ENCODE measurements around the gene ARGLU1. TPM values are rescaled to one million over a fixed set of nuclear protein-coding genes. Genes with fewer than 3 reads are reported as not detected.

Gene ARGLU1
- total RNA-seq, 2 donors from 2014 or later: 66.7 to 74.2 TPM

GRCh38 chr13:106569233-106570095 is 1.5 kb upstream of the ARGLU1 start:
- Mint-ChIP-seq H3K4me3 (peak overlapping the region; percentile 77), H3K4me1 (peaks cover 31% of the 10 kb centered on the region), H3K36me3 (ENCODE audit: low read depth) (peaks cover 37% of the 10 kb centered on the region), H3K27me3 (no peaks in the 10 kb centered on the region), H3K9me3 (no peaks in the 10 kb centered on the region), H3K27ac (no peak overlapping the region)
- ATAC-seq (replicated peaks): no peak

- Mint-ChIP-seq H3K36me3 (ENCODE audit: low read depth) (peaks cover 46% of the 10 kb centered on the region), H3K4me1 (peaks cover 41% of the 10 kb centered on the region), H3K4me3 (peak overlapping the region; percentile 77), H3K9me3 (no peaks in the 10 kb centered on the region), H3K27me3 (no peaks in the 10 kb centered on the region), H3K27ac (peak overlapping the region; percentile 90)
- ATAC-seq (replicated peaks): peak; percentile 30
Observed at GRCh38 chr13:106568299-106569003, 514 bp upstream of the ARGLU1 start.

- Mint-ChIP-seq H3K4me3 (peak overlapping the region; percentile 77), H3K4me1 (peaks cover 54% of the 10 kb centered on the region)
Observed at GRCh38 chr13:106566641-106567473, 1.1 kb downstream of the ARGLU1 start.

GRCh38 chr13:106565127-106565775 is 2.7 kb downstream of the ARGLU1 start:
- H3K27me3 Mint-ChIP-seq: no peaks in the 10 kb centered on the region
- H3K4me1 Mint-ChIP-seq: peaks cover 60% of the 10 kb centered on the region
- H3K36me3 Mint-ChIP-seq (ENCODE audit: low read depth): peaks cover 52% of the 10 kb centered on the region
- H3K27ac Mint-ChIP-seq: peak overlapping the region; percentile 90
- no peaks in the 10 kb centered on the region for H3K9me3 Mint-ChIP-seq
- peak overlapping the region; percentile 77 for H3K4me3 Mint-ChIP-seq
- ATAC-seq (replicated peaks): no peak

More at GRCh38 chr13:106566641-106567473, 1.1 kb downstream of the ARGLU1 start:
- Mint-ChIP-seq H3K36me3 (ENCODE audit: low read depth) (peaks cover 46% of the 10 kb centered on the region), H3K27ac (peak overlapping the region; percentile 90), H3K9me3 (no peaks in the 10 kb centered on the region), H3K27me3 (no peaks in the 10 kb centered on the region)
- peak; percentile 51 for ATAC-seq (replicated peaks)

- peaks cover 62% of the 10 kb centered on the region for H3K4me1 Mint-ChIP-seq
- H3K4me3 Mint-ChIP-seq: peak overlapping the region; percentile 62
- no peak for ATAC-seq (replicated peaks)
- H3K36me3 Mint-ChIP-seq (ENCODE audit: low read depth): peaks cover 40% of the 10 kb centered on the region
- H3K27ac Mint-ChIP-seq: peak overlapping the region; percentile 80
- H3K9me3 Mint-ChIP-seq: no peaks in the 10 kb centered on the region
- H3K27me3 Mint-ChIP-seq: no peaks in the 10 kb centered on the region
Observed at GRCh38 chr13:106562301-106562700, 5.6 kb downstream of the ARGLU1 start.

- Mint-ChIP-seq H3K4me1 (peaks cover 65% of the 10 kb centered on the region), H3K9me3 (no peaks in the 10 kb centered on the region), H3K36me3 (ENCODE audit: low read depth) (peaks cover 35% of the 10 kb centered on the region), H3K27ac (peak overlapping the region; percentile 80), H3K4me3 (peak overlapping the region; percentile 62), H3K27me3 (no peaks in the 10 kb centered on the region)
- peak; percentile 91 for ATAC-seq (replicated peaks)
Observed at GRCh38 chr13:106561551-106562170, 6.3 kb downstream of the ARGLU1 start.

- ATAC-seq (replicated peaks): peak; percentile 72
- no peaks in the 10 kb centered on the region for H3K27me3 Mint-ChIP-seq
Observed at GRCh38 chr13:106560821-106561220, 7.1 kb downstream of the ARGLU1 start.

GRCh38 chr13:106558527-106558926 is 9.4 kb downstream of the ARGLU1 start:
- H3K27ac Mint-ChIP-seq: no peak overlapping the region
- no peak for ATAC-seq (replicated peaks)
- peaks cover 6% of the 10 kb centered on the region for H3K36me3 Mint-ChIP-seq (ENCODE audit: low read depth)
- H3K27me3 Mint-ChIP-seq: no peaks in the 10 kb centered on the region
- H3K4me1 Mint-ChIP-seq: peaks cover 55% of the 10 kb centered on the region
- H3K9me3 Mint-ChIP-seq: no peaks in the 10 kb centered on the region
- H3K4me3 Mint-ChIP-seq: no peak overlapping the region

More at GRCh38 chr13:106560821-106561220, 7.1 kb downstream of the ARGLU1 start:
- Mint-ChIP-seq H3K9me3 (no peaks in the 10 kb centered on the region), H3K27ac (peak overlapping the region; percentile 80), H3K4me1 (peaks cover 66% of the 10 kb centered on the region), H3K4me3 (peak overlapping the region; percentile 62), H3K36me3 (ENCODE audit: low read depth) (peaks cover 26% of the 10 kb centered on the region)

- Mint-ChIP-seq H3K36me3 (ENCODE audit: low read depth) (peaks cover 3% of the 10 kb centered on the region), H3K27ac (no peak overlapping the region), H3K27me3 (no peaks in the 10 kb centered on the region), H3K4me1 (peaks cover 41% of the 10 kb centered on the region), H3K9me3 (no peaks in the 10 kb centered on the region), H3K4me3 (no peak overlapping the region)
- ATAC-seq (replicated peaks): no peak
Observed at GRCh38 chr13:106555631-106556328, 12.2 kb downstream of the ARGLU1 start.

- Mint-ChIP-seq H3K27ac (no peak overlapping the region), H3K4me3 (no peak overlapping the region), H3K36me3 (ENCODE audit: low read depth) (no peaks in the 10 kb centered on the region), H3K9me3 (no peaks in the 10 kb centered on the region), H3K4me1 (peaks cover 31% of the 10 kb centered on the region), H3K27me3 (no peaks in the 10 kb centered on the region)
- no peak for ATAC-seq (replicated peaks)
Observed at GRCh38 chr13:106551751-106552150, 16.2 kb downstream of the ARGLU1 start.

GRCh38 chr13:106551350-106551749 is 16.6 kb downstream of the ARGLU1 start:
- H3K4me1 Mint-ChIP-seq: peaks cover 27% of the 10 kb centered on the region
- H3K27ac Mint-ChIP-seq: peak overlapping the region; percentile 18
- no peak overlapping the region for H3K4me3 Mint-ChIP-seq
- H3K9me3 Mint-ChIP-seq: no peaks in the 10 kb centered on the region
- ATAC-seq (replicated peaks): no peak
- no peaks in the 10 kb centered on the region for H3K27me3 Mint-ChIP-seq
- no peaks in the 10 kb centered on the region for H3K36me3 Mint-ChIP-seq (ENCODE audit: low read depth)

- Mint-ChIP-seq H3K27ac (peak overlapping the region; percentile 18), H3K27me3 (no peaks in the 10 kb centered on the region), H3K4me3 (no peak overlapping the region), H3K4me1 (peaks cover 21% of the 10 kb centered on the region), H3K9me3 (no peaks in the 10 kb centered on the region), H3K36me3 (ENCODE audit: low read depth) (no peaks in the 10 kb centered on the region)
- ATAC-seq (replicated peaks): no peak
Observed at GRCh38 chr13:106550570-106551135, 17.3 kb downstream of the ARGLU1 start.
